ENCODE data around the gene IL31RA. TPM values are rescaled to one million over a fixed set of nuclear protein-coding genes. Genes with fewer than 3 reads are reported as not detected.
"Not testable (repeated sequence)": the region's sequence is repeated elsewhere in the genome, so short reads cannot be mapped to it uniquely, and the experiment has no call there.

IL31RA gene
- polyA plus RNA-seq (2013, experiment 1 of 2): not detected
- polyA plus RNA-seq (2013, experiment 2 of 2): not detected

GRCh38 chr5:55850839-55851674, at the start of gene IL31RA:
IL31RA (plus strand) TSS chr5:55851357; CDS start chr5:55851571, 214 bp downstream.
- no peaks in the 10 kb centered on the region for H3K9me3 ChIP-seq (replicated peaks in 1 of 2; ENCODE audit: control insufficient read depth in 2 of 2, insufficient read depth in 1 of 2, low read depth in 1 of 2, low read length in 2 of 2)
- no CpG with 5 or more reads among the region's 10 CpGs for WGBS, 2 donors (ENCODE audit: extremely low coverage in 2 of 2, insufficient read length in 2 of 2, insufficient replicate concordance in 1 of 2)
- no peak for DNase-seq (ENCODE audit: low spot score)

DNA sequence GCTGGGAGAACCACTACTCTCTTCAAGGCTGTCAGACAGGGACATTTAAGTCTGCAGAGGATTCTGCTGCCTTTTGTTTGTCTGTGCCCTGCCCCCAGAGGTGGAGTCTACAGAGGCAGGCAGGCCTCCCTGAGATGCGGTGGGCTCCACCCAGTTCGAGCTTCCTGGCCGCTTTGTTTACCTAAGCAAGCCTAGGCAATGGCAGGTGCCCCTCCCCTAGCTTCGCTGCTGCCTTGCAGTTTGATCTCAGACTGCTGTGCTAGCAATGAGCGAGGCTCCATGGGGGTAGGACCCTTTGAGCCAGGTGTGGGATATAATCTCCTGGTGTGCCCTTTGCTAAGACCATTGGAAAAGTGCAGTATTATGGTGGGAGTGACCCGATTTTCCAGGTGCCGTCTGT, 42.3 kb upstream of the IL31RA start:
- not testable (repeated sequence) for H3K14ac ChIP-seq (ENCODE audit: low read length); DNase-seq (ENCODE audit: low spot score); H3K23ac ChIP-seq (ENCODE audit: low read depth, low read length, poor library complexity); H3K36me3 ChIP-seq (replicated peaks in 1 of 2; ENCODE audit: control insufficient read depth in 2 of 2, insufficient read depth in 2 of 2, low read length in 2 of 2); H3K79me1 ChIP-seq (ENCODE audit: low read depth, low read length); H3K4me3 ChIP-seq (ENCODE audit: low read length in 2 of 2); H3K9ac ChIP-seq (ENCODE audit: low read depth, low read length, poor library complexity); H3K4me2 ChIP-seq (ENCODE audit: insufficient read depth, low read length, poor library complexity, severe bottlenecking); H3K27ac ChIP-seq (replicated peaks; ENCODE audit: low read length); H3K27me3 ChIP-seq (ENCODE audit: control insufficient read depth in 3 of 3, insufficient read depth in 3 of 3, low read depth in 1 of 3, low read length in 3 of 3); H3K9me3 ChIP-seq (replicated peaks in 1 of 2; ENCODE audit: control insufficient read depth in 2 of 2, insufficient read depth in 1 of 2, low read depth in 1 of 2, low read length in 2 of 2); H4K91ac ChIP-seq (ENCODE audit: low read depth, low read length, poor library complexity); H2AFZ ChIP-seq (ENCODE audit: low read length); H2BK15ac ChIP-seq (ENCODE audit: low read length); H3K18ac ChIP-seq (ENCODE audit: low read length); H4K8ac ChIP-seq (ENCODE audit: low read depth, low read length); H3K4me1 ChIP-seq (ENCODE audit: control insufficient read depth in 2 of 2, insufficient read depth in 1 of 2, low read depth in 1 of 2, low read length in 2 of 2); H2BK120ac ChIP-seq (ENCODE audit: low read depth, low read length); H2BK12ac ChIP-seq (ENCODE audit: low read length); H2BK5ac ChIP-seq (ENCODE audit: low read length); H2AK5ac ChIP-seq (ENCODE audit: low read depth, low read length); H3K4ac ChIP-seq (ENCODE audit: low read length)
- WGBS, 2 donors (ENCODE audit: extremely low coverage in 2 of 2, insufficient read length in 2 of 2, insufficient replicate concordance in 1 of 2): no CpG with 5 or more reads among the region's 7 CpGs

More at GRCh38 chr5:55850839-55851674, at the start of gene IL31RA:
- Histone ChIP-seq H3K9ac (ENCODE audit: low read depth, low read length, poor library complexity) (no peak within 1 kb of the TSS), H3K4me3 (ENCODE audit: low read length in 2 of 2) (no peak within 1 kb of the TSS), H3K27me3 (ENCODE audit: control insufficient read depth in 3 of 3, insufficient read depth in 3 of 3, low read depth in 1 of 3, low read length in 3 of 3) (no peaks in the 10 kb centered on the region), H3K4ac (ENCODE audit: low read length) (no peak within 1 kb of the TSS), H2BK120ac (ENCODE audit: low read depth, low read length) (no peak within 1 kb of the TSS), H3K23ac (ENCODE audit: low read depth, low read length, poor library complexity) (no peak within 1 kb of the TSS), H3K18ac (ENCODE audit: low read length) (no peak within 1 kb of the TSS), H2BK15ac (ENCODE audit: low read length) (no peak within 1 kb of the TSS), H3K14ac (ENCODE audit: low read length) (no peak within 1 kb of the TSS), H3K4me1 (ENCODE audit: control insufficient read depth in 2 of 2, insufficient read depth in 1 of 2, low read depth in 1 of 2, low read length in 2 of 2) (peaks cover 0 to 2% of the 10 kb centered on the region in 2 donors), H3K36me3 (replicated peaks in 1 of 2; ENCODE audit: control insufficient read depth in 2 of 2, insufficient read depth in 2 of 2, low read length in 2 of 2) (no peaks in the 10 kb centered on the region), H2BK5ac (ENCODE audit: low read length) (no peak within 1 kb of the TSS), H4K8ac (ENCODE audit: low read depth, low read length) (no peak within 1 kb of the TSS), H3K4me2 (ENCODE audit: insufficient read depth, low read length, poor library complexity, severe bottlenecking) (no peak within 1 kb of the TSS), H2AFZ (ENCODE audit: low read length) (no peak within 1 kb of the TSS), H3K79me1 (ENCODE audit: low read depth, low read length) (no peaks in the 10 kb centered on the region), H4K91ac (ENCODE audit: low read depth, low read length, poor library complexity) (no peak within 1 kb of the TSS), H3K27ac (replicated peaks; ENCODE audit: low read length) (no peak within 1 kb of the TSS), H2BK12ac (ENCODE audit: low read length) (no peak within 1 kb of the TSS), H2AK5ac (ENCODE audit: low read depth, low read length) (no peak within 1 kb of the TSS)

DNA sequence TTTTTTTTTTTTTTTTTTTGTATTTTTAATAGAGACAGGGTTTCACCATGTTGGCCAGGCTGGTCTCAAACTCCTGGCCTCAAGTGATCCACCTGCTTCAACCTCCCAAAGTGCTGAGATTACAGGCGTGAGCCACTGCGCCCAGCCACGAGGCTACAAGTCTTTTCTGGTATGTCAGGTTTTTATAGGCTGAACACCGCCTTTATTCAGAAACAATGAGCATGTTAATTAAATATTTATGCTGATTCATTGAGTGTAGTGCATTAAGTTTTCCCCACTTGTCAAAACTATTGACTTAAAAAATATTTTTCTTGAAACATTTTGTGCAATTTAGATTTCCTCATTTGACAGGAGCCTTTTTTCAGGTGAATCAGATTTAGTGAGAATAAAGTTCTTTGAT, 35.2 kb upstream of the IL31RA start:
- not testable (repeated sequence) for H4K8ac ChIP-seq (ENCODE audit: low read depth, low read length); H2AK5ac ChIP-seq (ENCODE audit: low read depth, low read length); H3K18ac ChIP-seq (ENCODE audit: low read length); DNase-seq (ENCODE audit: low spot score); H3K36me3 ChIP-seq (replicated peaks in 1 of 2; ENCODE audit: control insufficient read depth in 2 of 2, insufficient read depth in 2 of 2, low read length in 2 of 2); H3K4me3 ChIP-seq (ENCODE audit: low read length in 2 of 2); H3K4me2 ChIP-seq (ENCODE audit: insufficient read depth, low read length, poor library complexity, severe bottlenecking); H2BK12ac ChIP-seq (ENCODE audit: low read length); H2AFZ ChIP-seq (ENCODE audit: low read length); H3K9ac ChIP-seq (ENCODE audit: low read depth, low read length, poor library complexity); H3K27ac ChIP-seq (replicated peaks; ENCODE audit: low read length); H2BK15ac ChIP-seq (ENCODE audit: low read length); H4K91ac ChIP-seq (ENCODE audit: low read depth, low read length, poor library complexity); H3K23ac ChIP-seq (ENCODE audit: low read depth, low read length, poor library complexity); H3K4ac ChIP-seq (ENCODE audit: low read length); H3K14ac ChIP-seq (ENCODE audit: low read length); H3K4me1 ChIP-seq (ENCODE audit: control insufficient read depth in 2 of 2, insufficient read depth in 1 of 2, low read depth in 1 of 2, low read length in 2 of 2); H3K9me3 ChIP-seq (replicated peaks in 1 of 2; ENCODE audit: control insufficient read depth in 2 of 2, insufficient read depth in 1 of 2, low read depth in 1 of 2, low read length in 2 of 2); H2BK120ac ChIP-seq (ENCODE audit: low read depth, low read length); H3K79me1 ChIP-seq (ENCODE audit: low read depth, low read length); H2BK5ac ChIP-seq (ENCODE audit: low read length)
- no CpG with 5 or more reads among the region's 4 CpGs for WGBS, 2 donors (ENCODE audit: extremely low coverage in 2 of 2, insufficient read length in 2 of 2, insufficient replicate concordance in 1 of 2)
- peaks cover 0 to 21% (median 2%) of the 10 kb centered on the region in 3 experiments for H3K27me3 ChIP-seq (ENCODE audit: control insufficient read depth in 3 of 3, insufficient read depth in 3 of 3, low read depth in 1 of 3, low read length in 3 of 3)

DNA sequence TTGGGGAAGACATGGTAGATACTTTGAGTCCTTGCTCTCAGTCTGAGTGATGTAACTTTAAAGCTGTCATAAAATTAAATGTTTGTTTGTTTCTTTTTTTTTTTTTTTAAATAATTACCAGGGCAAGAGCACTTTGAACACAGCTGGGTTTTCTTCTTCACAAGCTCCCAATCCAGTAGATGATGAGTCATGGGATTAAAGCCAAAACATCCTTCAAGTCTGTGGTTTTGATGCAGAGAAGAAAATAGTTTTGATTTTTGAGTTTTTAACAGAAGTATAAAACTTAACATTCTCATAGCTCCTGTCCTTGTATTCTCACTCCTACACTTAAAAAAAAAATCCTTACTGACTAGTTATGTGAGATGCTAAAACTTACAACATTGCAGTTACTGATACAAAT, 34.8 kb upstream of the IL31RA start:
- H3K23ac ChIP-seq (ENCODE audit: low read depth, low read length, poor library complexity): no peak overlapping the region
- H3K27me3 ChIP-seq (ENCODE audit: control insufficient read depth in 3 of 3, insufficient read depth in 3 of 3, low read depth in 1 of 3, low read length in 3 of 3): peaks cover 0 to 25% (median 2%) of the 10 kb centered on the region in 3 experiments
- no peak overlapping the region for H4K8ac ChIP-seq (ENCODE audit: low read depth, low read length)
- no peak overlapping the region for H3K9ac ChIP-seq (ENCODE audit: low read depth, low read length, poor library complexity)
- H3K36me3 ChIP-seq (replicated peaks in 1 of 2; ENCODE audit: control insufficient read depth in 2 of 2, insufficient read depth in 2 of 2, low read length in 2 of 2): no peaks in the 10 kb centered on the region
- H2BK120ac ChIP-seq (ENCODE audit: low read depth, low read length): no peak overlapping the region
- no peak overlapping the region for H2BK12ac ChIP-seq (ENCODE audit: low read length)
- H4K91ac ChIP-seq (ENCODE audit: low read depth, low read length, poor library complexity): no peak overlapping the region
- DNase-seq (ENCODE audit: low spot score): no peak
- peaks cover 0 to 2% of the 10 kb centered on the region in 2 donors for H3K9me3 ChIP-seq (replicated peaks in 1 of 2; ENCODE audit: control insufficient read depth in 2 of 2, insufficient read depth in 1 of 2, low read depth in 1 of 2, low read length in 2 of 2)
- no peaks in the 10 kb centered on the region for H3K79me1 ChIP-seq (ENCODE audit: low read depth, low read length)
- H3K27ac ChIP-seq (replicated peaks; ENCODE audit: low read length): no peak overlapping the region
- H3K4me3 ChIP-seq (ENCODE audit: low read length in 2 of 2): no peak overlapping the region
- no peak overlapping the region for H3K4ac ChIP-seq (ENCODE audit: low read length)
- H2BK5ac ChIP-seq (ENCODE audit: low read length): no peak overlapping the region
- H3K18ac ChIP-seq (ENCODE audit: low read length): no peak overlapping the region
- no peak overlapping the region for H3K4me2 ChIP-seq (ENCODE audit: insufficient read depth, low read length, poor library complexity, severe bottlenecking)
- no peak overlapping the region for H3K14ac ChIP-seq (ENCODE audit: low read length)
- H2AFZ ChIP-seq (ENCODE audit: low read length): no peak overlapping the region
- no peak overlapping the region for H2BK15ac ChIP-seq (ENCODE audit: low read length)
- H2AK5ac ChIP-seq (ENCODE audit: low read depth, low read length): no peak overlapping the region
- H3K4me1 ChIP-seq (ENCODE audit: control insufficient read depth in 2 of 2, insufficient read depth in 1 of 2, low read depth in 1 of 2, low read length in 2 of 2): no peaks in the 10 kb centered on the region

All from neuronal stem cell (in vitro differentiated cells).